HG03378 (cell line): ENCODE data around the gene ABHD2.
"Not testable (repeated sequence)": the region's sequence is repeated elsewhere in the genome, so short reads cannot be mapped to it uniquely, and the experiment has no call there.

Experiments used
- ATAC-seq: cut with Tn5 transposase; IDR thresholded peaks from one replicate; pipeline ENCODE4 v1.9.1; 2021; ENCODE audit warnings: mild to moderate bottlenecking, moderate library complexity; ENCODE audit not compliant: unreplicated experiment

Gene ABHD2

GRCh38 chr15:89217031-89217430 is 128.8 kb downstream of the ABHD2 start:
- no peak for ATAC-seq

- ATAC-seq: no peak
Observed at GRCh38 chr15:89217686-89218376, 129.6 kb downstream of the ABHD2 start.

GRCh38 chr15:89218531-89218930 is 130.3 kb downstream of the ABHD2 start:
- no peak for ATAC-seq

- ATAC-seq: no peak
Observed at GRCh38 chr15:89221543-89221942, 133.3 kb downstream of the ABHD2 start, which contains the start of gene RLBP1. RLBP1 (minus strand) TSS chr15:89221579; CDS start chr15:89218975, 2,604 bp downstream.

GRCh38 chr15:89225588-89225987 is 137.3 kb downstream of the ABHD2 start:
- no peak for ATAC-seq

GRCh38 chr15:89226359-89227221 is 138.3 kb downstream of the ABHD2 start:
- no peak for ATAC-seq

- ATAC-seq: no peak
Observed at GRCh38 chr15:89227425-89227824, 139.2 kb downstream of the ABHD2 start.

GRCh38 chr15:89230277-89230676 is 142.0 kb downstream of the ABHD2 start:
- no peak for ATAC-seq

- no peak for ATAC-seq
Observed at GRCh38 chr15:89231832-89232231, 143.6 kb downstream of the ABHD2 start.

- not testable (repeated sequence) for ATAC-seq
Observed at GRCh38 chr15:89239883-89240810, 151.9 kb downstream of the ABHD2 start.

- ATAC-seq: no peak
Observed at GRCh38 chr15:89243046-89243690, 154.9 kb downstream of the ABHD2 start.

- ATAC-seq: peak; percentile 87
Observed at GRCh38 chr15:89243691-89244573, 155.7 kb downstream of the ABHD2 start, which contains the start of gene FANCI. FANCI (plus strand) TSS chr15:89243979; CDS start chr15:89247648, 3,669 bp downstream.

- peak; percentile 28 for ATAC-seq
Observed at GRCh38 chr15:89244574-89244903, 156.3 kb downstream of the ABHD2 start.

GRCh38 chr15:89247446-89247845 is 159.2 kb downstream of the ABHD2 start:
- no peak for ATAC-seq

- ATAC-seq: no peak
Observed at GRCh38 chr15:89248584-89248983, 160.3 kb downstream of the ABHD2 start.

- not testable (repeated sequence) for ATAC-seq
Observed at GRCh38 chr15:89250142-89250541, 161.9 kb downstream of the ABHD2 start.
